Vagina (tissue), 2 donors: ENCODE results near the gene ABHD5. TPM values are rescaled to one million over a fixed set of nuclear protein-coding genes. Genes with fewer than 3 reads are reported as not detected.

Experiments
- DNase-seq, 2 donors: peaks; one replicate each; pipeline ENCODE4 v3.0.0-alpha.2; 2017; ENCODE audit errors: extremely low spot score in 2 of 2
- H3K27ac ChIP-seq: fragments of 200-600 bp; sonication (generic); one replicate; pipeline ENCODE4 v1.5.1; 2019
- H3K27me3 ChIP-seq: fragments of 200-600 bp; sonication (generic); one replicate; pipeline ENCODE4 v1.5.1; 2019
- H3K36me3 ChIP-seq, 2 donors: fragments of 200-600 bp; sonication (generic); one replicate each; pipeline ENCODE4 v1.5.1; 2017 to 2019
- H3K4me1 ChIP-seq: fragments of 200-600 bp; sonication (generic); one replicate; pipeline ENCODE4 v1.5.1; 2019
- H3K4me3 ChIP-seq, 2 donors: fragments of 200-600 bp; sonication (generic); 1 replicate in 1 of 2; 2 replicates in 1 of 2; pipeline ENCODE4 v1.5.1; 2016 to 2019
- H3K9me3 ChIP-seq: fragments of 200-600 bp; sonication (generic); one replicate; pipeline ENCODE4 v1.5.1; 2019
- CTCF ChIP-seq, 3 experiments: fragments of 450-650 bp in 2 of 3; fragments of 200-600 bp in 1 of 3; sonication (generic) in 1 of 3; IDR thresholded peaks; one replicate each; pipeline ENCODE4 v1.5.1; 2017 to 2019; ENCODE audit warnings: antibody characterized with exemption in 3 of 3, mild to moderate bottlenecking in 2 of 3, moderate library complexity in 2 of 3
- POLR2A ChIP-seq, 2 donors: fragments of 450-650 bp; IDR thresholded peaks; one replicate each; pipeline ENCODE4 v1.6.1; 2017; ENCODE audit warnings: antibody characterized with exemption in 2 of 2, mild to moderate bottlenecking in 2 of 2, moderate library complexity in 2 of 2
- POLR2AphosphoS5 ChIP-seq, 2 donors: sonication (generic); formaldehyde crosslinking; IDR thresholded peaks; one replicate each; pipeline ENCODE4 v1.9.0; 2017; ENCODE audit warnings: antibody characterized with exemption in 2 of 2, mild to moderate bottlenecking in 2 of 2, low read depth in 1 of 2; ENCODE audit not compliant: insufficient read depth in 1 of 2
- intact Hi-C: fragments of 100-400 bp; cut with DNase I; formaldehyde crosslinking; loops from one replicate; pipeline ENCODE4 v1.15.1; 2023
- total RNA-seq: library from RNA; depleted of rRNA; stranded (reverse); fragments of >200 nt; gene quantifications from one replicate; pipeline ENCODE4 v1.2.3, GENCODE V29; 2016

The ABHD5 gene
- total RNA-seq, 1 donor from 2014 or later = 34.1 TPM

- H3K27me3 ChIP-seq = no peaks in the 10 kb centered on the region
Observed at GRCh38 chr3:43696441-43696840, 5.7 kb downstream of the ABHD5 start.

GRCh38 chr3:43696881-43697280 is 6.1 kb downstream of the ABHD5 start:
- intact Hi-C loops = no loop called here
- H3K27ac ChIP-seq = no peak overlapping the region
- H3K4me3 ChIP-seq = no peak overlapping the region

More at GRCh38 chr3:43696441-43696840, 5.7 kb downstream of the ABHD5 start:
- Histone ChIP-seq H3K4me1 (peaks cover 45% of the 10 kb centered on the region), H3K9me3 (no peaks in the 10 kb centered on the region), H3K27ac (no peak overlapping the region), H3K4me3 (no peak overlapping the region), H3K36me3 (no peaks in the 10 kb centered on the region)
- DNase-seq = no peak
- intact Hi-C loops = no loop called here
- TF ChIP-seq CTCF (IDR thresholded peaks at IDR 0.05) (no peak), POLR2AphosphoS5 (IDR thresholded peaks at IDR 0.05; ENCODE audit: insufficient read depth in 1 of 2, low read depth in 1 of 2) (no peak), POLR2A (IDR thresholded peaks at IDR 0.05) (no peak)

GRCh38 chr3:43699864-43700263 is 9.1 kb downstream of the ABHD5 start:
- Histone ChIP-seq H3K4me1 (peaks cover 17% of the 10 kb centered on the region), H3K4me3 (no peak overlapping the region), H3K9me3 (no peaks in the 10 kb centered on the region), H3K27me3 (no peaks in the 10 kb centered on the region), H3K27ac (no peak overlapping the region), H3K36me3 (peaks cover 0 to 12% of the 10 kb centered on the region in 2 donors)
- DNase-seq = no peak
- TF ChIP-seq POLR2AphosphoS5 (IDR thresholded peaks at IDR 0.05; ENCODE audit: insufficient read depth in 1 of 2, low read depth in 1 of 2) (no peak), CTCF (IDR thresholded peaks at IDR 0.05) (no peak), POLR2A (IDR thresholded peaks at IDR 0.05) (no peak)
- intact Hi-C loops = no loop called here

More at GRCh38 chr3:43696881-43697280, 6.1 kb downstream of the ABHD5 start:
- DNase-seq = no peak
- TF ChIP-seq CTCF (IDR thresholded peaks at IDR 0.05) = no peak
- no peak for TF ChIP-seq POLR2AphosphoS5 (IDR thresholded peaks at IDR 0.05; ENCODE audit: insufficient read depth in 1 of 2, low read depth in 1 of 2)
- no peak for TF ChIP-seq POLR2A (IDR thresholded peaks at IDR 0.05)
- H3K36me3 ChIP-seq = no peaks in the 10 kb centered on the region
- no peaks in the 10 kb centered on the region for H3K27me3 ChIP-seq
- peaks cover 41% of the 10 kb centered on the region for H3K4me1 ChIP-seq
- H3K9me3 ChIP-seq = no peaks in the 10 kb centered on the region

- no peaks in the 10 kb centered on the region for H3K27me3 ChIP-seq
- intact Hi-C loops = no loop called here
- H3K27ac ChIP-seq = no peak overlapping the region
Observed at GRCh38 chr3:43704697-43705096, 14.0 kb downstream of the ABHD5 start.

More at GRCh38 chr3:43704697-43705096, 14.0 kb downstream of the ABHD5 start:
- H3K9me3 ChIP-seq = no peaks in the 10 kb centered on the region
- no peak for DNase-seq
- H3K4me3 ChIP-seq = no peak overlapping the region
- peaks cover 27% of the 10 kb centered on the region for H3K4me1 ChIP-seq
- TF ChIP-seq POLR2AphosphoS5 (IDR thresholded peaks at IDR 0.05; ENCODE audit: insufficient read depth in 1 of 2, low read depth in 1 of 2) = no peak
- TF ChIP-seq CTCF (IDR thresholded peaks at IDR 0.05) = no peak
- TF ChIP-seq POLR2A (IDR thresholded peaks at IDR 0.05) = no peak
- H3K36me3 ChIP-seq = peaks cover 0 to 12% of the 10 kb centered on the region in 2 donors
